OCI-LY1 (cell line): ENCODE results near the gene PHRF1.

ENCODE experiments used
- EZH2 ChIP-seq: fragments of 200-600 bp; sonication (generic), shearing (Covaris generic); IDR thresholded peaks from 2 replicates; pipeline ENCODE4 v1.8.0; 2017; ENCODE audit warnings: borderline replicate concordance, mixed run types, mild to moderate bottlenecking, antibody characterized with exemption, low read length, moderate library complexity, mixed read lengths
- TF ChIP-seq, protein P1 (sequence below): fragments of 200-600 bp; sonication (generic), shearing (Covaris generic); IDR thresholded peaks from 2 replicates; pipeline ENCODE4 v1.5.1; 2017; ENCODE audit warnings: mild to moderate bottlenecking, antibody characterized with exemption, low read length, moderate library complexity, mixed read lengths

GRCh38 chr11:548700-549603, 27.3 kb upstream of the PHRF1 start:
- TF ChIP-seq, protein P1, sequence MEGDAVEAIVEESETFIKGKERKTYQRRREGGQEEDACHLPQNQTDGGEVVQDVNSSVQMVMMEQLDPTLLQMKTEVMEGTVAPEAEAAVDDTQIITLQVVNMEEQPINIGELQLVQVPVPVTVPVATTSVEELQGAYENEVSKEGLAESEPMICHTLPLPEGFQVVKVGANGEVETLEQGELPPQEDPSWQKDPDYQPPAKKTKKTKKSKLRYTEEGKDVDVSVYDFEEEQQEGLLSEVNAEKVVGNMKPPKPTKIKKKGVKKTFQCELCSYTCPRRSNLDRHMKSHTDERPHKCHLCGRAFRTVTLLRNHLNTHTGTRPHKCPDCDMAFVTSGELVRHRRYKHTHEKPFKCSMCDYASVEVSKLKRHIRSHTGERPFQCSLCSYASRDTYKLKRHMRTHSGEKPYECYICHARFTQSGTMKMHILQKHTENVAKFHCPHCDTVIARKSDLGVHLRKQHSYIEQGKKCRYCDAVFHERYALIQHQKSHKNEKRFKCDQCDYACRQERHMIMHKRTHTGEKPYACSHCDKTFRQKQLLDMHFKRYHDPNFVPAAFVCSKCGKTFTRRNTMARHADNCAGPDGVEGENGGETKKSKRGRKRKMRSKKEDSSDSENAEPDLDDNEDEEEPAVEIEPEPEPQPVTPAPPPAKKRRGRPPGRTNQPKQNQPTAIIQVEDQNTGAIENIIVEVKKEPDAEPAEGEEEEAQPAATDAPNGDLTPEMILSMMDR: no peak
- TF ChIP-seq EZH2: no peak
